Panc1 (cell line): Measurements from ENCODE around the gene PHPT1. TPM values are rescaled to one million over a fixed set of nuclear protein-coding genes. Genes with fewer than 3 reads are reported as not detected.

Experiments
- ATAC-seq: fragments of 200-7000 bp; cut with Tn5 transposase; 2 replicates; pipeline ENCODE4 v1.9.1; 2020; ENCODE audit warnings: mild to moderate bottlenecking, moderate library complexity
- BruUV-seq: library from RNA; stranded (reverse); fragments of 400-500 nt; replicated peaks from 2 replicates; lab custom pipeline; 2021; lab: Mats Ljungman, UMichigan
- CTCF ChIA-PET: fragments of 300-600 bp; sonication (Branson Sonifier 250); formaldehyde crosslinking; loops from one replicate; lab custom pipeline; 2022; ENCODE audit warnings: antibody characterized with exemption; lab: Charles Lee
- POLR2A ChIA-PET: fragments of 300-600 bp; sonication (Branson Sonifier 250); formaldehyde crosslinking; loops from one replicate; lab custom pipeline; 2022; ENCODE audit warnings: antibody characterized with exemption; lab: Charles Lee
- DNase-seq: peaks from one replicate; pipeline ENCODE4 v3.0.0-alpha.2; 2010; ENCODE audit warnings: low read depth, low spot score
- H3K27ac ChIP-seq: 2 replicates; pipeline ENCODE4 v1.5.1; 2011; ENCODE audit warnings: mild to moderate bottlenecking, low read length, inconsistent platforms
- H3K27me3 ChIP-seq: fragments of 200-500 bp; sonication (Bioruptor generic); 2 replicates; pipeline ENCODE4 v1.6.0; 2014; ENCODE audit warnings: low read length, inconsistent platforms; ENCODE audit not compliant: control insufficient read depth, insufficient read depth
- H3K36me3 ChIP-seq: fragments of 200-500 bp; sonication (Bioruptor generic); 2 replicates; pipeline ENCODE4 v1.5.1; 2014; ENCODE audit warnings: inconsistent platforms, mild to moderate bottlenecking, low read length, moderate library complexity; ENCODE audit not compliant: control insufficient read depth, insufficient read depth
- H3K4me1 ChIP-seq: 2 replicates; pipeline ENCODE4 v1.5.1; 2011; ENCODE audit warnings: inconsistent platforms, mild to moderate bottlenecking, low read length, moderate library complexity; ENCODE audit not compliant: control insufficient read depth, insufficient read depth
- H3K4me3 ChIP-seq, 2 experiments: 2 replicates each; pipeline ENCODE4 v1.5.1; 2011 to 2012; ENCODE audit warnings: low read depth in 2 of 2, low read length in 2 of 2, mild to moderate bottlenecking in 2 of 2, inconsistent platforms in 1 of 2, moderate library complexity in 1 of 2
- H3K9me3 ChIP-seq: fragments of 200-500 bp; sonication (Bioruptor generic); 2 replicates; pipeline ENCODE4 v1.5.1; 2014; ENCODE audit warnings: low read depth, mild to moderate bottlenecking, inconsistent platforms, low read length, moderate library complexity; ENCODE audit not compliant: control insufficient read depth, insufficient read depth
- CTCF ChIP-seq: fragments of 450-650 bp; IDR thresholded peaks from 2 replicates; pipeline ENCODE4 v1.5.1; 2017; ENCODE audit warnings: mild to moderate bottlenecking
- POLR2AphosphoS5 ChIP-seq: IDR thresholded peaks from 2 replicates; pipeline ENCODE4 v1.6.1; 2012; ENCODE audit warnings: mild to moderate bottlenecking, low read depth, low read length, moderate library complexity
- REST ChIP-seq, 2 experiments: IDR thresholded peaks; 2 replicates each; pipeline ENCODE4 v1.6.1; 2011 to 2012; ENCODE audit warnings: low read depth in 2 of 2, control low read depth in 1 of 2, low read length in 1 of 2, mild to moderate bottlenecking in 1 of 2, moderate library complexity in 1 of 2; ENCODE audit not compliant: insufficient read depth in 1 of 2
- SIN3A ChIP-seq: IDR thresholded peaks from 2 replicates; pipeline ENCODE4 v1.6.1; 2012; ENCODE audit warnings: low read depth, mild to moderate bottlenecking, low read length, moderate library complexity, borderline replicate concordance; ENCODE audit not compliant: insufficient read depth
- TCF7L2 ChIP-seq: IDR thresholded peaks from 2 replicates; pipeline ENCODE4 v1.6.1; 2011; ENCODE audit warnings: mild to moderate bottlenecking, low read depth, low read length, inconsistent platforms
- in situ Hi-C: cut with HindIII; loops from 2 replicates; pipeline ENCODE4 v1.10.0; 2016; ENCODE audit warnings: low sequenced_read_pairs, low pct_unique_long_range_greater_than_20kb
- intact Hi-C: fragments of 100-400 bp; cut with micrococcal nuclease; formaldehyde crosslinking; loops from one replicate; pipeline ENCODE4 v1.10.0; 2022; ENCODE audit not compliant: unreplicated experiment
- total RNA-seq: library from RNA; stranded (reverse); gene quantifications from one replicate; pipeline ENCODE4 v1.2.1, GENCODE V29; 2021; ENCODE audit not compliant: unreplicated experiment

PHPT1 gene
- total RNA-seq, 1 experiment from 2014 or later: 204 TPM

- CTCF ChIA-PET: no interaction called here
- POLR2A ChIA-PET: interaction anchor here (0.6 kb wide), 1 partner anchor 1146 kb away, joined by 11 read pairs; no protein-coding TSS in a partner anchor
- DNase-seq: no peak
- no TSS peak for BruUV-seq
- H3K4me1 ChIP-seq: peaks cover 41% of the 10 kb centered on the region
- in situ Hi-C loops: no loop called here
- ATAC-seq: no peak
- H3K9me3 ChIP-seq: no peaks in the 10 kb centered on the region
- no peak overlapping the region for H3K4me3 ChIP-seq
- no peak for TF ChIP-seq TCF7L2
- TF ChIP-seq SIN3A: no peak
- intact Hi-C loops: no loop called here
- no peaks in the 10 kb centered on the region for H3K27me3 ChIP-seq
- no peak overlapping the region for H3K27ac ChIP-seq
- no peaks in the 10 kb centered on the region for H3K36me3 ChIP-seq
These were observed 6.4 kb downstream of the PHPT1 start for GRCh38 chr9:136855461-136856078.

GRCh38 chr9:136856079-136856476, 6.9 kb downstream of the PHPT1 start:
- H3K9me3 ChIP-seq: no peaks in the 10 kb centered on the region
- intact Hi-C loops: no loop called here
- H3K27me3 ChIP-seq: no peaks in the 10 kb centered on the region
- no TSS peak for BruUV-seq
- TF ChIP-seq CTCF: no peak
- no peak for TF ChIP-seq TCF7L2
- TF ChIP-seq SIN3A: no peak
- no peak for TF ChIP-seq POLR2AphosphoS5
- TF ChIP-seq REST (IDR thresholded peaks at IDR 0.05; ENCODE audit: insufficient read depth in 1 of 2, low read depth in 2 of 2, low read length in 1 of 2): no peak
- no peak overlapping the region for H3K4me3 ChIP-seq
- DNase-seq: no peak
- POLR2A ChIA-PET: interaction anchor here (0.6 kb wide), 1 partner anchor 1146 kb away, joined by 11 read pairs; no protein-coding TSS in a partner anchor
- no peak for ATAC-seq
- in situ Hi-C loops: no loop called here
- CTCF ChIA-PET: no interaction called here
- H3K4me1 ChIP-seq: peaks cover 44% of the 10 kb centered on the region
- no peak overlapping the region for H3K27ac ChIP-seq
- no peaks in the 10 kb centered on the region for H3K36me3 ChIP-seq

- Histone ChIP-seq H3K9me3 (no peaks in the 10 kb centered on the region), H3K4me3 (no peak overlapping the region), H3K4me1 (peaks cover 39% of the 10 kb centered on the region), H3K36me3 (no peaks in the 10 kb centered on the region), H3K27me3 (no peaks in the 10 kb centered on the region), H3K27ac (no peak overlapping the region)
- intact Hi-C loops (no loop called here), in situ Hi-C loops (no loop called here)
- DNase-seq (no peak), ATAC-seq (no peak)
- ChIA-PET POLR2A (no interaction called here), CTCF (no interaction called here)
- BruUV-seq: no TSS peak
- TF ChIP-seq SIN3A: no peak
- TF ChIP-seq TCF7L2: no peak
- TF ChIP-seq CTCF: no peak
- TF ChIP-seq REST (IDR thresholded peaks at IDR 0.05; ENCODE audit: insufficient read depth in 1 of 2, low read depth in 2 of 2, low read length in 1 of 2): no peak
- TF ChIP-seq POLR2AphosphoS5: no peak
These were observed 7.4 kb downstream of the PHPT1 start for GRCh38 chr9:136856541-136857141.
